Erythroblast (primary cell): Measurements from ENCODE around the gene GALNT16.

Source experiments
- GATA1 ChIP-seq: IDR thresholded peaks from 2 replicates; pipeline ENCODE4 v1.6.1; 2011; ENCODE audit warnings: low read depth, mild to moderate bottlenecking, control low read depth, low read length, moderate library complexity
- POLR2A ChIP-seq: IDR thresholded peaks from 2 replicates; pipeline ENCODE4 v1.6.1; 2011; ENCODE audit warnings: mild to moderate bottlenecking, low read length

DNA sequence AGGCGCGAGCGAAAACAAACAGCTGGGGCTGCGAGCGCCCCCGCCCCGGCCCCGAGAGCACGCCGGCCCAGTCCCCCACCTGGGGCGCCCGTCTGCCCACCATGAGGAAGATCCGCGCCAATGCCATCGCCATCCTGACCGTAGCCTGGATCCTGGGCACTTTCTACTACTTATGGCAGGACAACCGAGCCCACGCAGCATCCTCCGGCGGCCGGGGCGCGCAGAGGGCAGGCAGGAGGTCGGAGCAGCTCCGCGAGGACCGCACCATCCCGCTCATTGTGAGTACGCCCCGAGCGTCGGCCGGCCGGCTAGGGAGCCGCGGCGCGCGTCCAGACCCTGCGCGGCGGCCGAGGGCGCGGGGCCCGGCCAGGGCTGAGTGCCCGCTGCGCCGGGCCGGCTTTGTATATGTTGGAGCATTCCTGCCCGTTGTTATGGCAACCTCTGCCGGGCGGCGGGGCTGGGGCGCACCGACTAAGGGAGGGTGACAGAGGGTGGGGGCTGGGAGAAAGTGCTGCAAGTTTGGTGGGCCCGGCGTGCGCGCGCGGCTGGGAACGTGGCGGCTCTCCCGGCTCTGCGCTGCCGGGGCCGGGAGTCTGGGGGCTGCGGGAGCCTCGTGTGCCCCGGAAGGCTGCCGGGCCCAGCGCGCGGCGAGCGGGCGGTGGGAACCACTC lies 367 bp downstream of the GALNT16 start:
- TF ChIP-seq POLR2A = no peak
- no peak for TF ChIP-seq GATA1
